Cardiac muscle cell (in vitro differentiated cells and primary cell): ENCODE measurements around the gene GSK3A. TPM values are rescaled to one million over a fixed set of nuclear protein-coding genes. Genes with fewer than 3 reads are reported as not detected.

Experiments used
- DNase-seq, 2 donors: peaks; one replicate each; pipeline versions ENCODE4 v3.0.0 to v3.0.0-alpha.2; 2010 to 2017; ENCODE audit warnings: low read depth in 1 of 2, low spot score in 1 of 2
- H3K27ac ChIP-seq: fragments of 200-600 bp; sonication (generic); 2 replicates; pipeline ENCODE4 v1.5.1; 2016
- H3K27me3 ChIP-seq: fragments of 200-600 bp; sonication (generic); 2 replicates; pipeline ENCODE4 v1.6.0; 2016; ENCODE audit warnings: control low read depth
- H3K36me3 ChIP-seq: fragments of 200-600 bp; sonication (generic); 2 replicates; pipeline ENCODE4 v1.5.1; 2016; ENCODE audit warnings: control low read depth
- H3K4me1 ChIP-seq: fragments of 200-600 bp; sonication (generic); 2 replicates; pipeline ENCODE4 v1.8.1; 2017; ENCODE audit warnings: low read depth, mild to moderate bottlenecking, mixed run types
- H3K4me3 ChIP-seq: fragments of 200-600 bp; sonication (generic); 2 replicates; pipeline ENCODE4 v1.5.1; 2016; ENCODE audit warnings: mild to moderate bottlenecking
- H3K9me3 ChIP-seq: fragments of 200-600 bp; sonication (generic); 2 replicates; pipeline ENCODE4 v1.5.1; 2017; ENCODE audit warnings: low read depth, mild to moderate bottlenecking, control low read depth
- CTCF ChIP-seq: IDR thresholded peaks from 2 replicates; pipeline ENCODE4 v1.5.1; 2012; ENCODE audit warnings: low read depth, mild to moderate bottlenecking, low read length
- polyA plus RNA-seq: library from polyadenylated mRNA; unstranded; fragments of >200 nt; fragmentation: Nextera tagmentation; extraction: Ambion mirVana; gene quantifications from 2 replicates; pipeline ENCODE4 v1.2.1, GENCODE V29; 2016
- total RNA-seq: library from RNA; depleted of rRNA; stranded (reverse); fragments of >200 nt; gene quantifications from 2 replicates; pipeline ENCODE4 v1.2.3, GENCODE V29; 2016

GSK3A gene
- total and polyA plus RNA-seq, 2 experiments from 2014 or later, result 28.0 to 40.2 TPM

GRCh38 chr19:42285988-42286348 lies 43.6 kb upstream of the GSK3A start:
- H3K9me3 ChIP-seq, result no peaks in the 10 kb centered on the region
- H3K27me3 ChIP-seq, result no peaks in the 10 kb centered on the region
- H3K27ac ChIP-seq, result no peak overlapping the region
- TF ChIP-seq CTCF, result no peak
- H3K4me3 ChIP-seq, result no peak overlapping the region
- peaks cover 31% of the 10 kb centered on the region for H3K4me1 ChIP-seq
- DNase-seq, result no peak
- peaks cover 32% of the 10 kb centered on the region for H3K36me3 ChIP-seq

GRCh38 chr19:42285541-42285941 lies 43.1 kb upstream of the GSK3A start:
- Histone ChIP-seq H3K36me3 (peaks cover 27% of the 10 kb centered on the region), H3K27me3 (no peaks in the 10 kb centered on the region), H3K9me3 (no peaks in the 10 kb centered on the region), H3K4me3 (peak overlapping the region; percentile 82), H3K27ac (no peak overlapping the region), H3K4me1 (peaks cover 31% of the 10 kb centered on the region)
- no peak for TF ChIP-seq CTCF
- no peak for DNase-seq

GRCh38 chr19:42284591-42285341 lies 42.4 kb upstream of the GSK3A start:
- H3K9me3 ChIP-seq, result no peaks in the 10 kb centered on the region
- no peaks in the 10 kb centered on the region for H3K27me3 ChIP-seq
- peak overlapping the region; percentile 71 for H3K27ac ChIP-seq
- TF ChIP-seq CTCF, result no peak
- peak in 1 of 2 donors; percentile 38 for DNase-seq
- peaks cover 21% of the 10 kb centered on the region for H3K36me3 ChIP-seq
- peak overlapping the region; percentile 82 for H3K4me3 ChIP-seq
- H3K4me1 ChIP-seq, result peaks cover 31% of the 10 kb centered on the region

GRCh38 chr19:42284066-42284501 lies 41.7 kb upstream of the GSK3A start:
- peak overlapping the region; percentile 44 for H3K4me3 ChIP-seq
- H3K27ac ChIP-seq, result peak overlapping the region; percentile 94
- no peak for TF ChIP-seq CTCF

GRCh38 chr19:42283188-42284065 lies 41.0 kb upstream of the GSK3A start:
- Histone ChIP-seq H3K4me1 (peaks cover 41% of the 10 kb centered on the region), H3K27me3 (no peaks in the 10 kb centered on the region), H3K9me3 (no peaks in the 10 kb centered on the region), H3K4me3 (peak overlapping the region; percentile 44), H3K27ac (peak overlapping the region; percentile 94), H3K36me3 (peaks cover 12% of the 10 kb centered on the region)
- peak; percentile 97 for DNase-seq
- TF ChIP-seq CTCF, result no peak

More at GRCh38 chr19:42284066-42284501, 41.7 kb upstream of the GSK3A start:
- peaks cover 35% of the 10 kb centered on the region for H3K4me1 ChIP-seq
- no peaks in the 10 kb centered on the region for H3K27me3 ChIP-seq
- no peaks in the 10 kb centered on the region for H3K9me3 ChIP-seq
- peaks cover 16% of the 10 kb centered on the region for H3K36me3 ChIP-seq
- DNase-seq, result peak; percentile 85 to 88
